Karpas-422 (cell line): Measurements from ENCODE around the gene STXBP1. TPM values are rescaled to one million over a fixed set of nuclear protein-coding genes. Genes with fewer than 3 reads are reported as not detected.
"Not testable (repeated sequence)": the region's sequence is repeated elsewhere in the genome, so short reads cannot be mapped to it uniquely, and the experiment has no call there.

Source experiments
- DNase-seq: peaks from one replicate; pipeline ENCODE4 v3.0.0-alpha.2; 2015
- H2AFZ ChIP-seq: fragments of 200-600 bp; sonication (generic); 2 replicates; pipeline ENCODE4 v1.6.1; 2014; ENCODE audit warnings: antibody characterized with exemption, low read length, mixed read lengths
- H3K27ac ChIP-seq: fragments of 200-600 bp; sonication (generic); 2 replicates; pipeline ENCODE4 v1.5.1; 2014; ENCODE audit warnings: mild to moderate bottlenecking, low read length, moderate library complexity
- H3K27me3 ChIP-seq: fragments of 200-600 bp; sonication (generic); 2 replicates; pipeline ENCODE4 v1.6.1; 2014; ENCODE audit warnings: low read length, mixed read lengths
- H3K36me3 ChIP-seq: fragments of 200-600 bp; sonication (generic); 2 replicates; pipeline ENCODE4 v1.6.1; 2014; ENCODE audit warnings: low read length, mixed read lengths; ENCODE audit not compliant: insufficient read depth
- H3K4me1 ChIP-seq: fragments of 200-600 bp; sonication (generic); 2 replicates; pipeline ENCODE4 v1.6.1; 2014; ENCODE audit warnings: mild to moderate bottlenecking, low read length, mixed read lengths
- H3K4me2 ChIP-seq: fragments of 200-600 bp; sonication (generic); 2 replicates; pipeline ENCODE4 v1.6.1; 2014; ENCODE audit warnings: low read length, low read depth, mild to moderate bottlenecking; ENCODE audit not compliant: poor library complexity, severe bottlenecking
- H3K4me3 ChIP-seq: fragments of 200-600 bp; sonication (generic); 2 replicates; pipeline ENCODE4 v1.5.1; 2014; ENCODE audit warnings: mild to moderate bottlenecking, antibody characterized with exemption, low read length, mixed read lengths
- H3K79me2 ChIP-seq: fragments of 200-600 bp; sonication (generic); 2 replicates; pipeline ENCODE4 v1.6.1; 2014; ENCODE audit warnings: mild to moderate bottlenecking, low read length, mixed read lengths
- H3K9ac ChIP-seq: fragments of 200-600 bp; sonication (generic); 2 replicates; pipeline ENCODE4 v1.6.0; 2014; ENCODE audit warnings: low read length
- H3K9me2 ChIP-seq: fragments of 200-600 bp; sonication (generic), shearing (Covaris generic); replicated peaks from 2 replicates; pipeline ENCODE4 v1.6.0; 2014; ENCODE audit warnings: mild to moderate bottlenecking, low read length, moderate library complexity; ENCODE audit not compliant: insufficient read depth
- H3K9me3 ChIP-seq: fragments of 300-700, 200-600 bp; sonication (generic); 2 replicates; pipeline ENCODE4 v1.6.1; 2014; ENCODE audit warnings: low read length, mixed read lengths
- H4K20me1 ChIP-seq: fragments of 200-600 bp; sonication (generic); 2 replicates; pipeline ENCODE4 v1.6.1; 2014; ENCODE audit warnings: mild to moderate bottlenecking, antibody characterized with exemption, low read length, low read depth; ENCODE audit not compliant: insufficient read depth
- total RNA-seq: library from RNA; depleted of rRNA; stranded (reverse); fragments of >200 nt; shearing (Covaris generic); gene quantifications from 2 replicates; pipeline ENCODE4 v1.2.3, GENCODE V29; 2014; ENCODE audit warnings: low replicate concordance

The STXBP1 gene
- total RNA-seq, 1 experiment from 2014 or later: 3.1 TPM

GRCh38 chr9:127614961-127615360 lies 2.9 kb downstream of the STXBP1 start:
- H2AFZ ChIP-seq: no peak overlapping the region
- no peak overlapping the region for H3K27ac ChIP-seq
- no peaks in the 10 kb centered on the region for H3K27me3 ChIP-seq
- 0 out of 2 replicates have a peak, but pooled peaks cover 5% of the 10 kb centered on the region for H4K20me1 ChIP-seq
- peaks cover 13% of the 10 kb centered on the region for H3K4me1 ChIP-seq
- H3K9me2 ChIP-seq: no peaks in the 10 kb centered on the region
- H3K79me2 ChIP-seq: no peaks in the 10 kb centered on the region
- no peak for DNase-seq
- H3K9me3 ChIP-seq: no peaks in the 10 kb centered on the region
- no peak overlapping the region for H3K9ac ChIP-seq
- no peak overlapping the region for H3K4me3 ChIP-seq
- no peaks in the 10 kb centered on the region for H3K36me3 ChIP-seq
- H3K4me2 ChIP-seq: no peak overlapping the region

GRCh38 chr9:127621339-127621970 lies 9.4 kb downstream of the STXBP1 start:
- not testable (repeated sequence) for H4K20me1 ChIP-seq, H3K4me3 ChIP-seq, H2AFZ ChIP-seq, H3K36me3 ChIP-seq, H3K4me2 ChIP-seq, H3K27me3 ChIP-seq, H3K9me2 ChIP-seq, H3K27ac ChIP-seq, DNase-seq, H3K9ac ChIP-seq, H3K79me2 ChIP-seq, H3K9me3 ChIP-seq, H3K4me1 ChIP-seq

GRCh38 chr9:127626752-127627493 lies 14.8 kb downstream of the STXBP1 start:
- no peak for DNase-seq
- no peak overlapping the region for H3K27ac ChIP-seq
- H4K20me1 ChIP-seq: no peaks in the 10 kb centered on the region

GRCh38 chr9:127627494-127627855 lies 15.4 kb downstream of the STXBP1 start:
- no peaks in the 10 kb centered on the region for H3K36me3 ChIP-seq
- H3K27me3 ChIP-seq: no peaks in the 10 kb centered on the region
- no peaks in the 10 kb centered on the region for H4K20me1 ChIP-seq
- H3K9ac ChIP-seq: no peak overlapping the region
- no peak for DNase-seq
- H2AFZ ChIP-seq: no peak overlapping the region
- H3K4me2 ChIP-seq: no peak overlapping the region
- no peaks in the 10 kb centered on the region for H3K79me2 ChIP-seq
- H3K4me3 ChIP-seq: no peak overlapping the region
- H3K9me3 ChIP-seq: no peaks in the 10 kb centered on the region
- H3K4me1 ChIP-seq: no peaks in the 10 kb centered on the region
- H3K9me2 ChIP-seq: no peaks in the 10 kb centered on the region
- H3K27ac ChIP-seq: no peak overlapping the region

More at GRCh38 chr9:127626752-127627493, 14.8 kb downstream of the STXBP1 start:
- Histone ChIP-seq H3K36me3 (no peaks in the 10 kb centered on the region), H3K4me1 (no peaks in the 10 kb centered on the region), H3K4me2 (no peak overlapping the region), H3K9ac (no peak overlapping the region), H3K9me3 (no peaks in the 10 kb centered on the region), H3K9me2 (no peaks in the 10 kb centered on the region), H3K79me2 (no peaks in the 10 kb centered on the region), H3K27me3 (no peaks in the 10 kb centered on the region), H3K4me3 (no peak overlapping the region), H2AFZ (no peak overlapping the region)

GRCh38 chr9:127628758-127629467 lies 16.8 kb downstream of the STXBP1 start:
- no peak for DNase-seq
- Histone ChIP-seq H3K4me3 (no peak overlapping the region), H3K27me3 (no peaks in the 10 kb centered on the region), H2AFZ (no peak overlapping the region), H3K4me2 (no peak overlapping the region), H3K79me2 (no peaks in the 10 kb centered on the region), H3K9me2 (no peaks in the 10 kb centered on the region), H3K36me3 (no peaks in the 10 kb centered on the region), H4K20me1 (peaks cover 1% of the 10 kb centered on the region; the same call in 1 of the 2 replicates), H3K9ac (no peak overlapping the region), H3K27ac (no peak overlapping the region), H3K9me3 (no peaks in the 10 kb centered on the region), H3K4me1 (no peaks in the 10 kb centered on the region)

- H3K4me3 ChIP-seq: no peak overlapping the region
- H3K79me2 ChIP-seq: no peaks in the 10 kb centered on the region
- no peaks in the 10 kb centered on the region for H3K9me3 ChIP-seq
- no peak overlapping the region for H2AFZ ChIP-seq
- H4K20me1 ChIP-seq: peaks cover 8% of the 10 kb centered on the region; the same call in 1 of the 2 replicates
- H3K36me3 ChIP-seq: no peaks in the 10 kb centered on the region
- H3K9me2 ChIP-seq: no peaks in the 10 kb centered on the region
- no peak overlapping the region for H3K4me2 ChIP-seq
- H3K27ac ChIP-seq: no peak overlapping the region
- no peaks in the 10 kb centered on the region for H3K27me3 ChIP-seq
- no peak for DNase-seq
- no peaks in the 10 kb centered on the region for H3K4me1 ChIP-seq
- no peak overlapping the region for H3K9ac ChIP-seq
Observed at GRCh38 chr9:127629468-127630081, 17.5 kb downstream of the STXBP1 start.

- DNase-seq: no peak
- Histone ChIP-seq H3K4me2 (no peak overlapping the region), H3K36me3 (no peaks in the 10 kb centered on the region), H3K4me3 (no peak overlapping the region), H3K79me2 (no peaks in the 10 kb centered on the region), H3K27me3 (no peaks in the 10 kb centered on the region), H3K9me3 (no peaks in the 10 kb centered on the region), H2AFZ (no peak overlapping the region), H3K27ac (no peak overlapping the region), H3K9me2 (no peaks in the 10 kb centered on the region), H3K9ac (no peak overlapping the region), H4K20me1 (peaks cover 8% of the 10 kb centered on the region; the same call in 1 of the 2 replicates), H3K4me1 (no peaks in the 10 kb centered on the region)
Observed at GRCh38 chr9:127633216-127633862, 21.3 kb downstream of the STXBP1 start.
